H1 (cell line): ENCODE results near the gene EYA4. TPM values are rescaled to one million over a fixed set of nuclear protein-coding genes. Genes with fewer than 3 reads are reported as not detected.

Experiments used
- CTCF ChIA-PET: fragments of 300-600 bp; sonication (Branson Sonifier 250); formaldehyde crosslinking; loops from one replicate; lab custom pipeline; 2021; ENCODE audit not compliant: partially characterized antibody; lab: Charles Lee
- POLR2A ChIA-PET: fragments of 300-600 bp; sonication (Branson Sonifier 250); formaldehyde crosslinking; loops from one replicate; lab custom pipeline; 2021; ENCODE audit warnings: inconsistent platforms; ENCODE audit not compliant: partially characterized antibody; lab: Charles Lee
- DNase-seq, 2 experiments: peaks; one replicate each; pipeline versions ENCODE4 v3.0.0 to v3.0.0-alpha.2; 2010 to 2022; ENCODE audit warnings: low spot score in 2 of 2, low read depth in 1 of 2, mixed read lengths in 1 of 2
- FAIRE-seq: peaks from 2 replicates; lab custom pipeline; 2011; peaks lifted over from hg19 to GRCh38; lab: Jason Lieb, UNC
- H2AFZ ChIP-seq: 2 replicates; pipeline ENCODE4 v1.8.1; 2012; ENCODE audit warnings: low read length, inconsistent platforms
- H2AK5ac ChIP-seq: 2 replicates; pipeline ENCODE4 v1.6.1; 2013; ENCODE audit warnings: low read depth, low read length
- H2BK120ac ChIP-seq: replicated peaks from 2 replicates; pipeline ENCODE3; 2013; ENCODE audit warnings: low read depth, low read length, inconsistent platforms
- H2BK12ac ChIP-seq: 2 replicates; pipeline ENCODE4 v1.6.1; 2013; ENCODE audit warnings: low read depth, low read length
- H2BK15ac ChIP-seq: 2 replicates; pipeline ENCODE4 v1.6.1; 2013; ENCODE audit warnings: low read length
- H2BK20ac ChIP-seq: 2 replicates; pipeline ENCODE4 v1.6.1; 2013; ENCODE audit warnings: low read length
- H2BK5ac ChIP-seq: 2 replicates; pipeline ENCODE4 v1.6.1; 2013; ENCODE audit warnings: low read depth, low read length
- H3K14ac ChIP-seq: 2 replicates; pipeline ENCODE4 v1.6.1; 2013; ENCODE audit warnings: inconsistent platforms; ENCODE audit not compliant: insufficient read length
- H3K18ac ChIP-seq: 2 replicates; pipeline ENCODE4 v1.6.1; 2013; ENCODE audit warnings: low read length; ENCODE audit errors: extremely low read depth
- H3K23ac ChIP-seq: 2 replicates; pipeline ENCODE4 v1.6.1; 2013; ENCODE audit warnings: inconsistent platforms; ENCODE audit not compliant: insufficient read length
- H3K23me2 ChIP-seq: 2 replicates; pipeline ENCODE4 v1.6.1; 2013; ENCODE audit warnings: low read depth, low read length
- H3K27ac ChIP-seq: 2 replicates; pipeline ENCODE4 v1.6.1; 2011; ENCODE audit warnings: low read depth, low read length, inconsistent platforms
- H3K27me3 ChIP-seq, 4 experiments: replicated peaks in 1 of 4; 1 replicate in 1 of 4; 2 replicates in 3 of 4; pipeline versions ENCODE4 v1.6.1 to v1.8.1; 2011 to 2013; ENCODE audit warnings: low read length in 3 of 4, mild to moderate bottlenecking in 3 of 4, inconsistent platforms in 2 of 4, mixed read lengths in 2 of 4, moderate library complexity in 1 of 4; ENCODE audit not compliant: control insufficient read depth in 3 of 4, insufficient read depth in 3 of 4; ENCODE audit errors: extremely low read depth in 1 of 4
- H3K36me3 ChIP-seq, 4 experiments: 2 replicates each; pipeline versions ENCODE4 v1.6.1 to v1.8.1; 2011 to 2013; ENCODE audit warnings: mild to moderate bottlenecking in 4 of 4, low read length in 3 of 4, moderate library complexity in 2 of 4, control low read depth in 1 of 4, inconsistent platforms in 1 of 4; ENCODE audit not compliant: insufficient read depth in 4 of 4, control insufficient read depth in 2 of 4
- H3K4ac ChIP-seq: replicated peaks from 2 replicates; pipeline ENCODE3; 2013; ENCODE audit warnings: low read length, low read depth, mixed read lengths, inconsistent platforms; ENCODE audit not compliant: insufficient read length
- H3K4me1 ChIP-seq, 4 experiments: replicated peaks in 1 of 4; 1 replicate in 1 of 4; 2 replicates in 3 of 4; pipeline versions ENCODE4 v1.6.1 to v1.8.1; 2011 to 2013; ENCODE audit warnings: low read length in 3 of 4, inconsistent platforms in 2 of 4, mixed read lengths in 1 of 4; ENCODE audit not compliant: insufficient read depth in 4 of 4, control insufficient read depth in 3 of 4
- H3K4me2 ChIP-seq, 2 experiments: 2 replicates each; pipeline versions ENCODE4 v1.6.1 to v1.8.1; 2011 to 2013; ENCODE audit warnings: low read depth in 2 of 2, low read length in 2 of 2, control low read depth in 1 of 2, inconsistent platforms in 1 of 2, mild to moderate bottlenecking in 1 of 2; ENCODE audit not compliant: insufficient read depth in 1 of 2
- H3K4me3 ChIP-seq, 4 experiments: fragments of 200-600, 300-600 bp in 1 of 4; sonication (generic), shearing (Covaris generic), sonication (Bioruptor Twin) in 1 of 4; 2 replicates each; pipeline versions ENCODE4 v1.5.1 to v1.8.1; 2011 to 2016; ENCODE audit warnings: low read length in 4 of 4, low read depth in 3 of 4, control low read depth in 2 of 4, inconsistent platforms in 2 of 4, mild to moderate bottlenecking in 2 of 4, mixed read lengths in 1 of 4, moderate library complexity in 1 of 4; ENCODE audit not compliant: insufficient read depth in 2 of 4; ENCODE audit errors: extremely low read depth in 1 of 4
- H3K56ac ChIP-seq: replicated peaks from 2 replicates; pipeline ENCODE3; 2013; ENCODE audit warnings: low read depth, mild to moderate bottlenecking, mixed read lengths, low read length, inconsistent platforms; ENCODE audit not compliant: insufficient read length
- H3K79me1 ChIP-seq: 2 replicates; pipeline ENCODE4 v1.6.1; 2013; ENCODE audit warnings: low read depth, low read length, control low read depth
- H3K79me2 ChIP-seq, 2 experiments: 2 replicates each; pipeline versions ENCODE4 v1.6.1 to v1.8.1; 2012 to 2013; ENCODE audit warnings: low read length in 2 of 2, mild to moderate bottlenecking in 2 of 2, inconsistent platforms in 1 of 2; ENCODE audit not compliant: insufficient read depth in 2 of 2, control insufficient read depth in 1 of 2
- H3K9ac ChIP-seq, 4 experiments: replicated peaks in 1 of 4; 1 replicate in 1 of 4; 2 replicates in 3 of 4; pipeline versions ENCODE4 v1.6.1 to v1.8.1; 2011 to 2013; ENCODE audit warnings: low read depth in 3 of 4, low read length in 3 of 4, control low read depth in 2 of 4, mild to moderate bottlenecking in 2 of 4, moderate library complexity in 2 of 4, inconsistent platforms in 1 of 4; ENCODE audit errors: extremely low read depth in 1 of 4
- H3K9me3 ChIP-seq, 2 experiments: 2 replicates each; pipeline versions ENCODE4 v1.6.1 to v1.8.1; 2012 to 2013; ENCODE audit warnings: mild to moderate bottlenecking in 2 of 2, moderate library complexity in 2 of 2, control low read depth in 1 of 2, inconsistent platforms in 1 of 2, low read depth in 1 of 2, low read length in 1 of 2, mixed read lengths in 1 of 2; ENCODE audit not compliant: insufficient read depth in 2 of 2
- H4K20me1 ChIP-seq, 2 experiments: replicated peaks in 1 of 2; 2 replicates each; pipeline versions ENCODE3 to v1.8.1; 2011 to 2013; ENCODE audit warnings: inconsistent platforms in 2 of 2, low read length in 2 of 2, mild to moderate bottlenecking in 1 of 2; ENCODE audit not compliant: insufficient read depth in 2 of 2, control insufficient read depth in 1 of 2
- H4K5ac ChIP-seq: 2 replicates; pipeline ENCODE4 v1.6.1; 2013; ENCODE audit warnings: low read length, low read depth, mixed read lengths, inconsistent platforms; ENCODE audit not compliant: insufficient read length
- H4K8ac ChIP-seq: 2 replicates; pipeline ENCODE4 v1.8.0; 2013; ENCODE audit warnings: mild to moderate bottlenecking, moderate library complexity, low read length, inconsistent platforms; ENCODE audit not compliant: insufficient read depth; ENCODE audit errors: extremely low read depth
- H4K91ac ChIP-seq: replicated peaks from 2 replicates; pipeline ENCODE3; 2013; ENCODE audit warnings: low read length, mixed read lengths, inconsistent platforms; ENCODE audit not compliant: insufficient read length
- HDAC6 ChIP-seq: IDR thresholded peaks from one replicate; pipeline ENCODE4 v1.7.1; 2012; ENCODE audit warnings: low read depth, mild to moderate bottlenecking, inconsistent platforms, low read length, moderate library complexity
- MAFK ChIP-seq: IDR thresholded peaks from 2 replicates; pipeline ENCODE4 v1.6.1; 2012; ENCODE audit warnings: low read depth, mild to moderate bottlenecking, improper control_type of control experiment, low read length
- SIN3A ChIP-seq, 2 experiments: IDR thresholded peaks in 1 of 2; conservative IDR thresholded peaks in 1 of 2; 2 replicates each; pipeline ENCODE4 v1.6.1; 2011 to 2012; ENCODE audit warnings: low read length in 2 of 2, improper control_type of control experiment in 1 of 2, low read depth in 1 of 2, mild to moderate bottlenecking in 1 of 2
- TAF1 ChIP-seq: IDR thresholded peaks from 2 replicates; pipeline ENCODE4 v1.6.1; 2011; ENCODE audit warnings: mild to moderate bottlenecking, low read depth, low read length
- TEAD4 ChIP-seq: IDR thresholded peaks from 2 replicates; pipeline ENCODE4 v1.6.1; 2012; ENCODE audit warnings: low read depth, low read length, inconsistent platforms, mixed read lengths
- WGBS, 2 experiments: shearing (Covaris generic) in 1 of 2; methylation state at CpG; one replicate each; pipeline versions ENCODE4 v1.1.6 to v1.1.7; 2013 to 2015; ENCODE audit warnings: low lambda C conversion rate in 2 of 2, mixed read lengths in 2 of 2, inconsistent platforms in 1 of 2, low coverage in 1 of 2, missing lambda C conversion rate in 1 of 2; ENCODE audit not compliant: insufficient replicate concordance in 2 of 2, insufficient coverage in 1 of 2, insufficient read length in 1 of 2; ENCODE audit errors: extremely low coverage in 1 of 2, missing lambda C conversion rate in 1 of 2; 5-methylcytosine and 5-hydroxymethylcytosine counted together
- polyA plus RNA-seq, 7 experiments: library from polyadenylated mRNA; depleted of rRNA in 3 of 7; stranded (reverse) in 5 of 7; unstranded in 2 of 7; fragments of >200 nt in 5 of 7; fragments of 200-250 nt in 2 of 7; gene quantifications; 1 replicate in 5 of 7; 2 replicates in 1 of 7; 4 replicates in 1 of 7; pipeline versions ENCODE4 v1.2.1 to v1.2.3, GENCODE V29; 2011 to 2013; ENCODE audit warnings: missing spikeins in 2 of 7, mixed read lengths in 2 of 7
- total RNA-seq: library from RNA; stranded (reverse); fragmentation: NEBNext Ultra II Directional; extraction: Animal tissue kit (Norgen Biotek cat#: 25700); gene quantifications from 2 replicates; pipeline ENCODE4 v1.2.1, GENCODE V29; 2021

EYA4 gene
- total and polyA plus RNA-seq, 2 of the 8 experiments (the other 6 are each of a cell fraction or from before 2014, with no cell fraction given) = 0.06 to 0.17 TPM

- WGBS, 2 experiments = 60% methylated on average over 3 of the region's 3 CpGs; no CpG with 5 or more reads in 1 of the 2 experiments
- no peak overlapping the region for H2AFZ ChIP-seq
- no peak overlapping the region for H2BK12ac ChIP-seq
- no peaks in the 10 kb centered on the region for H4K20me1 ChIP-seq
- H3K4me2 ChIP-seq = no peak overlapping the region
- no peak overlapping the region for H4K5ac ChIP-seq
- ChIA-PET POLR2A (interaction anchor here (0.6 to 0.7 kb wide), 2 partner anchors 440 to 1612 kb away, joined by 3 read pairs; partner anchors contain the start of gene RPS12), CTCF (interaction anchor here (0.6 to 0.7 kb wide), 2 partner anchors 60 to 858 kb away, joined by 3 read pairs; no protein-coding TSS in a partner anchor)
- FAIRE-seq (no peak), DNase-seq (no peak)
- H3K56ac ChIP-seq = no peak overlapping the region
- H3K4me1 ChIP-seq = no peaks in the 10 kb centered on the region
- no peak overlapping the region for H2BK120ac ChIP-seq
- H4K91ac ChIP-seq = no peak overlapping the region
- no peak overlapping the region for H2BK5ac ChIP-seq
- no peak overlapping the region for H2BK20ac ChIP-seq
- H3K4ac ChIP-seq = no peak overlapping the region
- no peaks in the 10 kb centered on the region for H3K79me2 ChIP-seq
- H3K79me1 ChIP-seq = no peaks in the 10 kb centered on the region
- H3K27me3 ChIP-seq = no peaks in the 10 kb centered on the region
- no peak overlapping the region for H2BK15ac ChIP-seq
- H3K36me3 ChIP-seq = no peaks in the 10 kb centered on the region
- H3K4me3 ChIP-seq = no peak overlapping the region
- H2AK5ac ChIP-seq = no peak overlapping the region
- H4K8ac ChIP-seq = no peak overlapping the region
- no peak overlapping the region for H3K14ac ChIP-seq
- no peaks in the 10 kb centered on the region for H3K23me2 ChIP-seq
- H3K9ac ChIP-seq = no peak overlapping the region
- no peak overlapping the region for H3K27ac ChIP-seq
- H3K18ac ChIP-seq = no peak overlapping the region
- H3K23ac ChIP-seq = no peak overlapping the region
- H3K9me3 ChIP-seq = no peaks in the 10 kb centered on the region
- no peak for TF ChIP-seq TAF1
- no peak for TF ChIP-seq MAFK
- no peak for TF ChIP-seq SIN3A (conservative IDR thresholded peaks at IDR 0.05 in 1 of 2, IDR thresholded peaks at IDR 0.05 in 1 of 2; ENCODE audit: low read depth in 1 of 2, low read length in 2 of 2)
- TF ChIP-seq HDAC6 = no peak
- no peak for TF ChIP-seq TEAD4
These were observed 13.5 kb downstream of the EYA4 start for GRCh38 chr6:133254552-133255228.
